HEK293 (cell line): ENCODE data around the gene UBAC2.

ENCODE experiments used
- CTCF ChIP-seq: fragments of 450-650 bp; formaldehyde crosslinking; IDR thresholded peaks from 2 replicates; pipeline ENCODE4 v1.5.1; 2016; ENCODE audit warnings: missing biosample characterization, missing genetic modification characterization
- PATZ1 ChIP-seq: fragments of 450-650 bp; formaldehyde crosslinking; IDR thresholded peaks from 2 replicates; pipeline ENCODE4 v1.5.1; 2016; ENCODE audit warnings: missing biosample characterization, missing genetic modification characterization
- SETDB1 ChIP-seq: IDR thresholded peaks from one replicate; pipeline ENCODE4 v1.6.1; 2017; ENCODE audit warnings: mild to moderate bottlenecking, low read length, moderate library complexity, mixed read lengths; ENCODE audit not compliant: insufficient read length
- ZNF311 ChIP-seq: fragments of 450-650 bp; formaldehyde crosslinking; IDR thresholded peaks from 2 replicates; pipeline ENCODE4 v1.5.1; 2017; ENCODE audit warnings: missing biosample characterization, missing genetic modification characterization, borderline replicate concordance
- ZNF529 ChIP-seq: fragments of 450-650 bp; formaldehyde crosslinking; IDR thresholded peaks from 2 replicates; pipeline ENCODE4 v1.5.1; 2017; ENCODE audit warnings: missing genetic modification characterization, missing biosample characterization; ENCODE audit not compliant: insufficient replicate concordance
- ZNF530 ChIP-seq: fragments of 450-650 bp; formaldehyde crosslinking; IDR thresholded peaks from 2 replicates; pipeline ENCODE4 v1.5.1; 2016; ENCODE audit warnings: low read depth, missing biosample characterization, missing genetic modification characterization
- ZNF560 ChIP-seq: fragments of 450-650 bp; formaldehyde crosslinking; IDR thresholded peaks from 2 replicates; pipeline ENCODE4 v1.5.1; 2017; ENCODE audit warnings: missing biosample characterization, missing genetic modification characterization, borderline replicate concordance
- ZNF639 ChIP-seq: fragments of 450-650 bp; formaldehyde crosslinking; IDR thresholded peaks from 2 replicates; pipeline ENCODE4 v1.5.1; 2016; ENCODE audit warnings: missing biosample characterization, missing genetic modification characterization

- TF ChIP-seq PATZ1 (tag by site-specific recombination) (no peak), CTCF (tag by site-specific recombination) (no peak), ZNF530 (tag by site-specific recombination) (no peak), ZNF529 (no peak), ZNF311 (tag by site-specific recombination) (no peak), ZNF560 (tag by site-specific recombination) (no peak), SETDB1 (no peak), ZNF639 (tag by site-specific recombination) (no peak)
Measured at GRCh38 chr13:99339230-99339721, 138.6 kb downstream of the UBAC2 start.
